ENCODE measurements around the gene CTCFL. TPM values are rescaled to one million over a fixed set of nuclear protein-coding genes. Genes with fewer than 3 reads are reported as not detected.

The CTCFL gene
- total and polyA plus RNA-seq, 4 donors = 0.05 to 0.08 (median 0.08) TPM; not detected in 1

DNA sequence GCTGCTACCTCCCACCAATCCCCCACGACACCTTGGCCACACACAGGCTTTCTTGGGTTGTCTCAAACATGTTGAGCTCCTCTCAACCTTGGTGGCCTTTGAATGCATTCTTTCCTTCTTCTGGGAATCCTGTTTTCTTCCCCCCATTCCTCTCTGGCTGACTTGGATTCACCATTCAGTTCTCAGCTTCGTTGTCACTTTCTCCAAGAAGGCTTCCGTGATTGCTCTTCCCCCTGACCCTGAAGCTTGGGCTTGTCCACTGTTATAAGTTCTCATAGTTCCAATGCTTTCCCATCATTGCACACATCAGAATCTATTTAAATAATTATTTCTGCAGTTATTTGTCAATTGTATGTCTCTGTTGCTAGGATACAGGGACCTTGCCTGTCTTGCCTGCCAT is 69.6 kb downstream of the CTCFL start (continued):
- TF ChIP-seq, protein P1, sequence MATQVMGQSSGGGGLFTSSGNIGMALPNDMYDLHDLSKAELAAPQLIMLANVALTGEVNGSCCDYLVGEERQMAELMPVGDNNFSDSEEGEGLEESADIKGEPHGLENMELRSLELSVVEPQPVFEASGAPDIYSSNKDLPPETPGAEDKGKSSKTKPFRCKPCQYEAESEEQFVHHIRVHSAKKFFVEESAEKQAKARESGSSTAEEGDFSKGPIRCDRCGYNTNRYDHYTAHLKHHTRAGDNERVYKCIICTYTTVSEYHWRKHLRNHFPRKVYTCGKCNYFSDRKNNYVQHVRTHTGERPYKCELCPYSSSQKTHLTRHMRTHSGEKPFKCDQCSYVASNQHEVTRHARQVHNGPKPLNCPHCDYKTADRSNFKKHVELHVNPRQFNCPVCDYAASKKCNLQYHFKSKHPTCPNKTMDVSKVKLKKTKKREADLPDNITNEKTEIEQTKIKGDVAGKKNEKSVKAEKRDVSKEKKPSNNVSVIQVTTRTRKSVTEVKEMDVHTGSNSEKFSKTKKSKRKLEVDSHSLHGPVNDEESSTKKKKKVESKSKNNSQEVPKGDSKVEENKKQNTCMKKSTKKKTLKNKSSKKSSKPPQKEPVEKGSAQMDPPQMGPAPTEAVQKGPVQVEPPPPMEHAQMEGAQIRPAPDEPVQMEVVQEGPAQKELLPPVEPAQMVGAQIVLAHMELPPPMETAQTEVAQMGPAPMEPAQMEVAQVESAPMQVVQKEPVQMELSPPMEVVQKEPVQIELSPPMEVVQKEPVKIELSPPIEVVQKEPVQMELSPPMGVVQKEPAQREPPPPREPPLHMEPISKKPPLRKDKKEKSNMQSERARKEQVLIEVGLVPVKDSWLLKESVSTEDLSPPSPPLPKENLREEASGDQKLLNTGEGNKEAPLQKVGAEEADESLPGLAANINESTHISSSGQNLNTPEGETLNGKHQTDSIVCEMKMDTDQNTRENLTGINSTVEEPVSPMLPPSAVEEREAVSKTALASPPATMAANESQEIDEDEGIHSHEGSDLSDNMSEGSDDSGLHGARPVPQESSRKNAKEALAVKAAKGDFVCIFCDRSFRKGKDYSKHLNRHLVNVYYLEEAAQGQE (IDR thresholded peaks at IDR 0.05) = no peak
- TF ChIP-seq, protein P2, sequence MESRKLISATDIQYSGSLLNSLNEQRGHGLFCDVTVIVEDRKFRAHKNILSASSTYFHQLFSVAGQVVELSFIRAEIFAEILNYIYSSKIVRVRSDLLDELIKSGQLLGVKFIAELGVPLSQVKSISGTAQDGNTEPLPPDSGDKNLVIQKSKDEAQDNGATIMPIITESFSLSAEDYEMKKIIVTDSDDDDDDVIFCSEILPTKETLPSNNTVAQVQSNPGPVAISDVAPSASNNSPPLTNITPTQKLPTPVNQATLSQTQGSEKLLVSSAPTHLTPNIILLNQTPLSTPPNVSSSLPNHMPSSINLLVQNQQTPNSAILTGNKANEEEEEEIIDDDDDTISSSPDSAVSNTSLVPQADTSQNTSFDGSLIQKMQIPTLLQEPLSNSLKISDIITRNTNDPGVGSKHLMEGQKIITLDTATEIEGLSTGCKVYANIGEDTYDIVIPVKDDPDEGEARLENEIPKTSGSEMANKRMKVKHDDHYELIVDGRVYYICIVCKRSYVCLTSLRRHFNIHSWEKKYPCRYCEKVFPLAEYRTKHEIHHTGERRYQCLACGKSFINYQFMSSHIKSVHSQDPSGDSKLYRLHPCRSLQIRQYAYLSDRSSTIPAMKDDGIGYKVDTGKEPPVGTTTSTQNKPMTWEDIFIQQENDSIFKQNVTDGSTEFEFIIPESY (IDR thresholded peaks at IDR 0.05) = no peak
- TF ChIP-seq, protein P3, sequence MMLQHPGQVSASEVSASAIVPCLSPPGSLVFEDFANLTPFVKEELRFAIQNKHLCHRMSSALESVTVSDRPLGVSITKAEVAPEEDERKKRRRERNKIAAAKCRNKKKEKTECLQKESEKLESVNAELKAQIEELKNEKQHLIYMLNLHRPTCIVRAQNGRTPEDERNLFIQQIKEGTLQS (IDR thresholded peaks at IDR 0.05) = no peak
- no peak for TF ChIP-seq EGR1 (IDR thresholded peaks at IDR 0.05; ENCODE audit: low read depth in 2 of 2)

DNA sequence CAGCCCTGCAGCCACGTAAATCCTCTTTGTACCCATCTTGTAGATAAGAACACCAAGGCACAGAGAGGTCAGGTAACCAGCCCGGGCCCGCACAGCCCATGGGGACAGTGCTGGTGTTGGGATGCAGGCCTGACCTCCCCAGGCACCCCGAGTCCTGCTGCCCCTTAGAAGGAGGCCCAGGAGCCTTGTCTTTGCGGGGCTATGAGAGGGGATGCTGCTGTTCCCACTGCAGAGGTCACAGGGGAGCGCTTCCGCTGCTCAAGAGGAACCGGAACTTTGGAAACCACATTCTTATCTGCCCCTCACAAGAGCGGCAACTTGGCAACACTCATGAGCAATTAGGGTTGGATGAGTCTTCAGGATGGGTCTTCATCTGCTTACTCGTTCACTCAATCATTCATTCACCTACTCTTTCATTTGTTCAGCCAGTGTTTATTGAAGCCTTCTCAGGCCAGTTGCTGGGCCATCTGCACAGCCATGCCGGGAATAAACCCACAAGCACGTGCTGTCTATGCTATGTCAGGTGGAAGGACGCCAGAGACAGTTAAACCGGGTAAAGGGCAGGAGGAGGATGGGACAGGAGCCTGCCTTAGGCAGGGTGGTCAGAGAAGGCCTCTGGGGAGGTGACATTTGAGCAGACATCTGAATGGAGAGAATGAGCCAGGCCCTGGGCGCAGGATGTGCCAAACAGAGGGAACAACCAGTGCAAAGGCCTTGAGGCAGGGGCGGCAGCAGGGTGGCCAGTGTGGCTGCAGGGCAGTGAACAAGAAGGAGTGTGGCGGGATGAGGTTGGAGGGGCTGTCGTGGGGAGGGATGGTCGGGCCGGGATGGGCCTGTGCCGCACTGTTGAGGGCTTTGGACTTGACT is 72.9 kb downstream of the CTCFL start:
- peaks cover 2 to 14% (median 7%) of the 10 kb centered on the region in 4 donors for H3K4me1 ChIP-seq (ENCODE audit: control insufficient read depth in 4 of 4, insufficient read depth in 4 of 4, low read length in 3 of 4)
- H3K27me3 ChIP-seq (ENCODE audit: control insufficient read depth in 4 of 4, insufficient read depth in 4 of 4, low read length in 3 of 4) = no peaks in the 10 kb centered on the region
- H3K36me3 ChIP-seq (ENCODE audit: control insufficient read depth in 4 of 4, insufficient read depth in 3 of 4, low read depth in 1 of 4, low read length in 3 of 4) = no peaks in the 10 kb centered on the region
- no peaks in the 10 kb centered on the region for H3K9me3 ChIP-seq (ENCODE audit: control insufficient read depth in 4 of 4, low read length in 3 of 4)
- TF ChIP-seq, protein P3 (IDR thresholded peaks at IDR 0.05) = no peak
- TF ChIP-seq HNF4A (conservative IDR thresholded peaks at IDR 0.05) (peak in 1 of 2 donors; percentile 6), GABPA (IDR thresholded peaks at IDR 0.05 in 1 of 2, conservative IDR thresholded peaks at IDR 0.05 in 1 of 2) (peak in 1 of 2 donors; percentile 18), EGR1 (IDR thresholded peaks at IDR 0.05; ENCODE audit: low read depth in 2 of 2) (no peak), RXRA (IDR thresholded peaks at IDR 0.05) (peak in 1 of 2 donors; percentile 47)
- H3K9ac ChIP-seq (ENCODE audit: low read depth in 1 of 2, low read length in 2 of 2) = no peak overlapping the region
- DNase-seq (ENCODE audit: low spot score) = no peak
- H3K4me3 ChIP-seq (ENCODE audit: low read depth in 1 of 3, low read length in 3 of 3) = no peak overlapping the region
- peak overlapping the region in 1 of 2 donors; percentile 12 for H3K27ac ChIP-seq (ENCODE audit: low read depth in 1 of 2, low read length in 2 of 2)
- WGBS = 79% methylated on average over 21 of the region's 21 CpGs

DNA sequence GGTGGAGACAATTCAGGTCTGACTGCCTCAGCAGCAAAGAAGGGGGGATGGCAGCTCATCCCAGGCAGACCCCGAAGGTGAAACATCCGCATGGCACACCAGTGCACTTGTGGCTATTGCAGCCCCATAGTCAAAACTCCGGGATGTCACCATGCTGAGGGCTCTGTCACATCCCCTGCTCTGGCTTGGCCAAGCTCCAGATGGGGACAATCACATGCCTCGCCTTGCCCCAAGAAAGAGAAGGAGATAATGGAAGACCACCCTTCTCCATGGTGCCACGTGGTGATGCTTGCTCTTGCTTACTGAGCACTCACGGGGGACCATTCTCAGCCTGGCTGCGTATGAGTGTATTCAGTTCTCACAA is 73.5 kb downstream of the CTCFL start:
- peaks cover 2 to 11% (median 5%) of the 10 kb centered on the region in 4 donors for H3K4me1 ChIP-seq (ENCODE audit: control insufficient read depth in 4 of 4, insufficient read depth in 4 of 4, low read length in 3 of 4)
- H3K9ac ChIP-seq (ENCODE audit: low read depth in 1 of 2, low read length in 2 of 2) = no peak overlapping the region
- H3K36me3 ChIP-seq (ENCODE audit: control insufficient read depth in 4 of 4, insufficient read depth in 3 of 4, low read depth in 1 of 4, low read length in 3 of 4) = no peaks in the 10 kb centered on the region
- peak overlapping the region in 1 of 2 donors; percentile 12 for H3K27ac ChIP-seq (ENCODE audit: low read depth in 1 of 2, low read length in 2 of 2)
- no peaks in the 10 kb centered on the region for H3K27me3 ChIP-seq (ENCODE audit: control insufficient read depth in 4 of 4, insufficient read depth in 4 of 4, low read length in 3 of 4)
- H3K9me3 ChIP-seq (ENCODE audit: control insufficient read depth in 4 of 4, low read length in 3 of 4) = no peaks in the 10 kb centered on the region
- no peak for TF ChIP-seq HNF4A (conservative IDR thresholded peaks at IDR 0.05)
- TF ChIP-seq FOXA2 (IDR thresholded peaks at IDR 0.05) = no peak
- TF ChIP-seq YY1 (IDR thresholded peaks at IDR 0.05) = no peak
- TF ChIP-seq NR2F2 (IDR thresholded peaks at IDR 0.05) = no peak
- no peak for TF ChIP-seq TAF1 (conservative IDR thresholded peaks at IDR 0.05)
- TF ChIP-seq SP1 (IDR thresholded peaks at IDR 0.05) = no peak
- TF ChIP-seq, protein P3 (IDR thresholded peaks at IDR 0.05) = no peak
- TF ChIP-seq, protein P4, sequence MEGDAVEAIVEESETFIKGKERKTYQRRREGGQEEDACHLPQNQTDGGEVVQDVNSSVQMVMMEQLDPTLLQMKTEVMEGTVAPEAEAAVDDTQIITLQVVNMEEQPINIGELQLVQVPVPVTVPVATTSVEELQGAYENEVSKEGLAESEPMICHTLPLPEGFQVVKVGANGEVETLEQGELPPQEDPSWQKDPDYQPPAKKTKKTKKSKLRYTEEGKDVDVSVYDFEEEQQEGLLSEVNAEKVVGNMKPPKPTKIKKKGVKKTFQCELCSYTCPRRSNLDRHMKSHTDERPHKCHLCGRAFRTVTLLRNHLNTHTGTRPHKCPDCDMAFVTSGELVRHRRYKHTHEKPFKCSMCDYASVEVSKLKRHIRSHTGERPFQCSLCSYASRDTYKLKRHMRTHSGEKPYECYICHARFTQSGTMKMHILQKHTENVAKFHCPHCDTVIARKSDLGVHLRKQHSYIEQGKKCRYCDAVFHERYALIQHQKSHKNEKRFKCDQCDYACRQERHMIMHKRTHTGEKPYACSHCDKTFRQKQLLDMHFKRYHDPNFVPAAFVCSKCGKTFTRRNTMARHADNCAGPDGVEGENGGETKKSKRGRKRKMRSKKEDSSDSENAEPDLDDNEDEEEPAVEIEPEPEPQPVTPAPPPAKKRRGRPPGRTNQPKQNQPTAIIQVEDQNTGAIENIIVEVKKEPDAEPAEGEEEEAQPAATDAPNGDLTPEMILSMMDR (IDR thresholded peaks at IDR 0.05; ENCODE audit: low read depth, low read length, missing input control) = no peak
- TF ChIP-seq JUND (IDR thresholded peaks at IDR 0.05) = no peak
- TF ChIP-seq RAD21 (IDR thresholded peaks at IDR 0.05) = no peak
- no peak for TF ChIP-seq HNF4G (IDR thresholded peaks at IDR 0.05)
- TF ChIP-seq FOXA1 (IDR thresholded peaks at IDR 0.05) = no peak
- no peak for DNase-seq (ENCODE audit: low spot score)
- WGBS = 89% methylated on average over 7 of the region's 7 CpGs
- no peak overlapping the region for H3K4me3 ChIP-seq (ENCODE audit: low read depth in 1 of 3, low read length in 3 of 3)

Measured in liver (tissue), 9 donors.